A673 (cell line): Measurements from ENCODE around the gene ZBTB32. TPM values are rescaled to one million over a fixed set of nuclear protein-coding genes. Genes with fewer than 3 reads are reported as not detected.

Source experiments
- BruUV-seq: library from RNA; stranded (reverse); fragments of 400-500 nt; replicated peaks from 2 replicates; lab custom pipeline; 2021; lab: Mats Ljungman, UMichigan
- CTCF ChIA-PET: fragments of 300-600 bp; sonication (Branson Sonifier 250); formaldehyde crosslinking; loops from one replicate; lab custom pipeline; 2022; ENCODE audit warnings: antibody characterized with exemption; lab: Charles Lee
- POLR2A ChIA-PET: fragments of 300-600 bp; sonication (Branson Sonifier 250); formaldehyde crosslinking; loops from one replicate; lab custom pipeline; 2022; ENCODE audit warnings: antibody characterized with exemption; ENCODE audit not compliant: low non-redundant PET; lab: Charles Lee
- DNase-seq: peaks from one replicate; pipeline ENCODE4 v3.0.0-alpha.2; 2015; ENCODE audit warnings: low spot score
- H3K27ac ChIP-seq: fragments of 200-600 bp; sonication (generic); 2 replicates; pipeline ENCODE4 v1.5.1; 2016; ENCODE audit warnings: mixed run types, low read depth, mild to moderate bottlenecking, mixed read lengths, antibody characterized with exemption, low read length; ENCODE audit not compliant: poor library complexity, severe bottlenecking
- H3K27me3 ChIP-seq: fragments of 200-600 bp; sonication (generic); replicated peaks from 2 replicates; pipeline ENCODE4 v1.6.1; 2017; ENCODE audit warnings: mixed run types, low read depth, mild to moderate bottlenecking, mixed read lengths, antibody characterized with exemption, low read length; ENCODE audit not compliant: insufficient read depth, poor library complexity
- H3K36me3 ChIP-seq: fragments of 200-600 bp; sonication (generic); 2 replicates; pipeline ENCODE4 v1.6.1; 2016; ENCODE audit warnings: mixed run types, mild to moderate bottlenecking, mixed read lengths, antibody characterized with exemption, low read length; ENCODE audit not compliant: insufficient read depth, poor library complexity, severe bottlenecking
- H3K4me1 ChIP-seq: fragments of 200-600 bp; sonication (generic); 2 replicates; pipeline ENCODE4 v1.6.1; 2017; ENCODE audit warnings: mixed run types, mild to moderate bottlenecking, mixed read lengths, antibody characterized with exemption, low read length; ENCODE audit not compliant: insufficient read depth, poor library complexity, severe bottlenecking
- H3K4me3 ChIP-seq: fragments of 200-600 bp; sonication (generic); 2 replicates; pipeline ENCODE4 v1.5.1; 2016; ENCODE audit warnings: low read depth, mixed run types, mild to moderate bottlenecking, mixed read lengths, low read length; ENCODE audit not compliant: poor library complexity, severe bottlenecking
- H3K9me3 ChIP-seq: fragments of 200-600 bp; sonication (generic); 2 replicates; pipeline ENCODE4 v1.6.1; 2016; ENCODE audit warnings: mixed run types, low read depth, mild to moderate bottlenecking, mixed read lengths, antibody characterized with exemption, low read length; ENCODE audit not compliant: poor library complexity, severe bottlenecking
- CTCF ChIP-seq: fragments of 300-800, 200-600 bp; sonication (generic); conservative IDR thresholded peaks from 2 replicates; pipeline ENCODE4 v1.5.1; 2017; ENCODE audit warnings: low read depth, mild to moderate bottlenecking, antibody characterized with exemption, low read length, moderate library complexity, mixed read lengths
- EZH2 ChIP-seq: fragments of 200-600 bp; sonication (generic); IDR thresholded peaks from 2 replicates; pipeline ENCODE4 v1.6.1; 2017; ENCODE audit warnings: borderline replicate concordance, low read depth, mild to moderate bottlenecking, mixed read lengths, antibody characterized with exemption, low read length; ENCODE audit not compliant: poor library complexity, severe bottlenecking
- intact Hi-C: fragments of 100-400 bp; cut with micrococcal nuclease; formaldehyde crosslinking; loops from one replicate; pipeline ENCODE4 v1.10.0; 2022; ENCODE audit not compliant: unreplicated experiment
- total RNA-seq: library from RNA; stranded (reverse); gene quantifications from 2 replicates; pipeline ENCODE4 v1.2.3, GENCODE V29; 2021

ZBTB32 gene
- total RNA-seq, 1 experiment from 2014 or later: not detected

GRCh38 chr19:35720648-35721047 is 16.3 kb downstream of the ZBTB32 start:
- BruUV-seq: no TSS peak
- CTCF ChIA-PET: no interaction called here
- intact Hi-C loops: no loop called here

GRCh38 chr19:35721374-35721773 is 17.0 kb downstream of the ZBTB32 start:
- H3K36me3 ChIP-seq: peaks cover 59% of the 10 kb centered on the region

More at GRCh38 chr19:35720648-35721047, 16.3 kb downstream of the ZBTB32 start:
- Histone ChIP-seq H3K36me3 (peaks cover 52% of the 10 kb centered on the region), H3K27me3 (no peaks in the 10 kb centered on the region), H3K27ac (no peak overlapping the region), H3K4me3 (no peak overlapping the region), H3K9me3 (no peaks in the 10 kb centered on the region), H3K4me1 (peaks cover 8% of the 10 kb centered on the region)
- TF ChIP-seq EZH2: no peak
- POLR2A ChIA-PET: no interaction called here
- no peak for DNase-seq

DNA sequence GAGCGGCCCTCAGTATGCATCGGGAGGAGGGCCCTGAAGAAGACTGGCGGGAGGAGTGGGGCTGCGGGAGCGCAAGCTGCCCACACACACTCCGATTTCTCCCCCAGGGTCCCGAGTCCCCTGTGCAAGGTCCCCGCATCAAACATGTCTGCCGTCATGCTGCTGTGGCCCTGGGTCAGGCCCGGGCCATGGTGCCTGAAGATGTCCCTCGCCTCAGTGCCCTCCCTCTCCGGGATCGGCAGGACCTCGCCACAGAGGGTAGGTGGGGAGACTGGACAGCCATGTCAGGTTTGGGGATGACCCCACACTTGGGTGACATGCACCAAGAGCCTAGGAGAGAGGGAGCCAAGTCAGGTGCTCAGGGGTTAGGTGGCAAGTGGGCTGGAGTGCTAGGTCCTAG is 18.1 kb downstream of the ZBTB32 start:
- Histone ChIP-seq H3K4me3 (no peak overlapping the region), H3K4me1 (peaks cover 2% of the 10 kb centered on the region), H3K36me3 (peaks cover 68% of the 10 kb centered on the region), H3K27ac (no peak overlapping the region), H3K9me3 (no peaks in the 10 kb centered on the region), H3K27me3 (no peaks in the 10 kb centered on the region)
- DNase-seq: no peak
- POLR2A ChIA-PET: no interaction called here
- TF ChIP-seq EZH2 (no peak), CTCF (no peak)
- BruUV-seq: TSS peak; percentile 5
- intact Hi-C loops: no loop called here
- CTCF ChIA-PET: no interaction called here

More at GRCh38 chr19:35721374-35721773, 17.0 kb downstream of the ZBTB32 start:
- Histone ChIP-seq H3K9me3 (no peaks in the 10 kb centered on the region), H3K4me3 (no peak overlapping the region), H3K4me1 (peaks cover 6% of the 10 kb centered on the region), H3K27ac (no peak overlapping the region), H3K27me3 (no peaks in the 10 kb centered on the region)
- BruUV-seq: no TSS peak
- intact Hi-C loops: no loop called here
- POLR2A ChIA-PET: no interaction called here
- TF ChIP-seq CTCF (no peak), EZH2 (no peak)
- DNase-seq: no peak
- CTCF ChIA-PET: no interaction called here

GRCh38 chr19:35722897-35723296 is 18.5 kb downstream of the ZBTB32 start:
- Histone ChIP-seq H3K9me3 (no peaks in the 10 kb centered on the region), H3K27ac (no peak overlapping the region), H3K36me3 (peaks cover 72% of the 10 kb centered on the region), H3K4me3 (no peak overlapping the region), H3K27me3 (no peaks in the 10 kb centered on the region), H3K4me1 (peaks cover 2% of the 10 kb centered on the region)
- CTCF ChIA-PET: interaction anchor here (0.6 kb wide), 1 partner anchor 91 kb away, joined by 3 read pairs; no protein-coding TSS in a partner anchor
- no peak for DNase-seq
- POLR2A ChIA-PET: no interaction called here
- TF ChIP-seq CTCF: no peak
- no peak for TF ChIP-seq EZH2
- no TSS peak for BruUV-seq
- intact Hi-C loops: no loop called here
